DOHH2 (cell line): Measurements from ENCODE around the gene EPHB1.

ENCODE experiments used
- H3F3A ChIP-seq: fragments of 200-600 bp; sonication (generic), shearing (Covaris generic); 2 replicates; pipeline ENCODE4 v1.6.0; 2016; ENCODE audit warnings: antibody characterized with exemption, mild to moderate bottlenecking; ENCODE audit not compliant: control insufficient read depth, insufficient read depth
- H3K27ac ChIP-seq: fragments of 200-600 bp; sonication (generic); 2 replicates; pipeline ENCODE4 v1.5.1; 2014; ENCODE audit warnings: low read depth, mild to moderate bottlenecking, low read length, moderate library complexity
- H3K27me3 ChIP-seq: fragments of 200-600 bp; sonication (generic); 2 replicates; pipeline ENCODE4 v1.6.1; 2014; ENCODE audit warnings: mild to moderate bottlenecking, low read length, mixed read lengths; ENCODE audit not compliant: control insufficient read depth
- H3K36me3 ChIP-seq: fragments of 200-600 bp; sonication (generic); 2 replicates; pipeline ENCODE4 v1.6.1; 2014; ENCODE audit warnings: mild to moderate bottlenecking, low read length, moderate library complexity, mixed read lengths; ENCODE audit not compliant: control insufficient read depth
- H3K4me1 ChIP-seq: fragments of 200-600 bp; sonication (generic); 2 replicates; pipeline ENCODE4 v1.6.1; 2014; ENCODE audit warnings: mild to moderate bottlenecking, low read length, mixed read lengths; ENCODE audit not compliant: control insufficient read depth
- H3K4me2 ChIP-seq: fragments of 200-600 bp; sonication (generic); 2 replicates; pipeline ENCODE4 v1.6.0; 2014; ENCODE audit warnings: mild to moderate bottlenecking, low read length, moderate library complexity
- H3K4me3 ChIP-seq: fragments of 200-600 bp; sonication (generic); 2 replicates; pipeline ENCODE4 v1.5.1; 2014; ENCODE audit warnings: mild to moderate bottlenecking, low read length, mixed read lengths
- H3K79me2 ChIP-seq: fragments of 200-600 bp; sonication (generic); 2 replicates; pipeline ENCODE4 v1.6.1; 2014; ENCODE audit warnings: mild to moderate bottlenecking, low read length, mixed read lengths; ENCODE audit not compliant: control insufficient read depth
- H3K9me2 ChIP-seq: fragments of 200-600 bp; sonication (generic); replicated peaks from 2 replicates; pipeline ENCODE4 v1.6.1; 2014; ENCODE audit warnings: mild to moderate bottlenecking, low read length, mixed read lengths; ENCODE audit not compliant: control insufficient read depth
- H3K9me3 ChIP-seq: fragments of 200-600 bp; sonication (generic); 2 replicates; pipeline ENCODE4 v1.6.1; 2014; ENCODE audit warnings: antibody characterized with exemption, low read length, mixed read lengths; ENCODE audit not compliant: control insufficient read depth, insufficient read depth
- H4K20me1 ChIP-seq: fragments of 200-600 bp; sonication (generic); 2 replicates; pipeline ENCODE4 v1.6.0; 2014; ENCODE audit warnings: low read depth, mild to moderate bottlenecking, antibody characterized with exemption, low read length, moderate library complexity; ENCODE audit not compliant: control insufficient read depth, insufficient read depth
- CTCF ChIP-seq: fragments of 200-600 bp; sonication (generic); IDR thresholded peaks from one replicate; pipeline ENCODE4 v1.5.1; 2014; ENCODE audit warnings: antibody characterized with exemption, mild to moderate bottlenecking, low read depth, low read length; ENCODE audit not compliant: poor library complexity, severe bottlenecking
- EZH2phosphoT487 ChIP-seq: fragments of 200-600 bp; sonication (generic); IDR thresholded peaks from 2 replicates; pipeline ENCODE4 v1.6.1; 2017; ENCODE audit warnings: borderline replicate concordance, mild to moderate bottlenecking, antibody characterized with exemption, low read length, moderate library complexity, mixed read lengths

Gene EPHB1

GRCh38 chr3:135117977-135118376, 322.9 kb downstream of the EPHB1 start:
- no peaks in the 10 kb centered on the region for H3K79me2 ChIP-seq
- H3F3A ChIP-seq: no peaks in the 10 kb centered on the region
- TF ChIP-seq CTCF: no peak
- no peak for TF ChIP-seq EZH2phosphoT487
- no peaks in the 10 kb centered on the region for H3K27me3 ChIP-seq
- no peak overlapping the region for H3K4me3 ChIP-seq
- H3K9me3 ChIP-seq: no peaks in the 10 kb centered on the region
- no peak overlapping the region for H3K27ac ChIP-seq
- no peak overlapping the region for H3K4me2 ChIP-seq
- no peaks in the 10 kb centered on the region for H3K4me1 ChIP-seq
- H3K9me2 ChIP-seq: no peaks in the 10 kb centered on the region
- no peaks in the 10 kb centered on the region for H3K36me3 ChIP-seq
- H4K20me1 ChIP-seq: no peaks in the 10 kb centered on the region

GRCh38 chr3:135118792-135119191, 323.7 kb downstream of the EPHB1 start:
- H4K20me1 ChIP-seq: no peaks in the 10 kb centered on the region
- H3K9me3 ChIP-seq: no peaks in the 10 kb centered on the region
- H3K9me2 ChIP-seq: no peaks in the 10 kb centered on the region
- TF ChIP-seq EZH2phosphoT487: no peak
- no peak for TF ChIP-seq CTCF
- no peak overlapping the region for H3K4me2 ChIP-seq
- no peaks in the 10 kb centered on the region for H3F3A ChIP-seq
- no peaks in the 10 kb centered on the region for H3K27me3 ChIP-seq
- H3K27ac ChIP-seq: no peak overlapping the region
- no peaks in the 10 kb centered on the region for H3K4me1 ChIP-seq
- no peaks in the 10 kb centered on the region for H3K36me3 ChIP-seq
- no peak overlapping the region for H3K4me3 ChIP-seq
- H3K79me2 ChIP-seq: no peaks in the 10 kb centered on the region

GRCh38 chr3:135125171-135125801, 330.2 kb downstream of the EPHB1 start:
- Histone ChIP-seq H3K79me2 (no peaks in the 10 kb centered on the region), H3K4me3 (no peak overlapping the region), H3K36me3 (no peaks in the 10 kb centered on the region), H3K27me3 (no peaks in the 10 kb centered on the region), H3K27ac (no peak overlapping the region), H3K9me2 (no peaks in the 10 kb centered on the region), H3F3A (no peaks in the 10 kb centered on the region), H3K4me2 (no peak overlapping the region), H3K4me1 (no peaks in the 10 kb centered on the region), H3K9me3 (no peaks in the 10 kb centered on the region; the same call in 1 of the 2 replicates), H4K20me1 (no peaks in the 10 kb centered on the region)
- no peak for TF ChIP-seq CTCF
- no peak for TF ChIP-seq EZH2phosphoT487
